OCI-LY1 (cell line): ENCODE results near the gene TRIOBP.

Source experiments
- H2AFZ ChIP-seq: fragments of 200-600 bp; sonication (generic), shearing (Covaris generic); 2 replicates; pipeline ENCODE4 v1.6.0; 2014; ENCODE audit warnings: antibody characterized with exemption, mild to moderate bottlenecking, low read length
- H3F3A ChIP-seq: fragments of 200-600 bp; sonication (generic), shearing (Covaris generic); 2 replicates; pipeline ENCODE4 v1.6.0; 2014; ENCODE audit warnings: mild to moderate bottlenecking, antibody characterized with exemption, low read length, moderate library complexity; ENCODE audit not compliant: insufficient read depth
- H3K27ac ChIP-seq: fragments of 200-600 bp; sonication (generic); 2 replicates; pipeline ENCODE4 v1.5.1; 2014; ENCODE audit warnings: low read length, mixed run types, mild to moderate bottlenecking, low read depth; ENCODE audit not compliant: poor library complexity, severe bottlenecking
- H3K27me3 ChIP-seq: fragments of 200-600 bp; sonication (generic); 2 replicates; pipeline ENCODE4 v1.6.0; 2014; ENCODE audit warnings: antibody characterized with exemption, mild to moderate bottlenecking, low read length, moderate library complexity; ENCODE audit not compliant: insufficient read depth
- H3K36me3 ChIP-seq: fragments of 200-600 bp; sonication (generic); 2 replicates; pipeline ENCODE4 v1.6.1; 2014; ENCODE audit warnings: mild to moderate bottlenecking, antibody characterized with exemption, low read length, moderate library complexity, mixed read lengths; ENCODE audit not compliant: insufficient read depth
- H3K4me1 ChIP-seq: fragments of 200-600 bp; sonication (generic); 2 replicates; pipeline ENCODE4 v1.5.1; 2014; ENCODE audit warnings: mild to moderate bottlenecking, low read length, moderate library complexity; ENCODE audit not compliant: insufficient read depth, severe bottlenecking
- H3K4me2 ChIP-seq: fragments of 200-600 bp; sonication (generic), shearing (Covaris generic); 2 replicates; pipeline ENCODE4 v1.6.1; 2014; ENCODE audit warnings: low read length
- H3K4me3 ChIP-seq: fragments of 200-600 bp; sonication (generic); 2 replicates; pipeline ENCODE4 v1.5.1; 2014; ENCODE audit warnings: low read length, low read depth, mild to moderate bottlenecking, mixed read lengths; ENCODE audit not compliant: poor library complexity, severe bottlenecking
- H3K79me2 ChIP-seq: fragments of 200-600 bp; shearing (Covaris generic); 2 replicates; pipeline ENCODE4 v1.6.1; 2016; ENCODE audit warnings: mixed run types, low read length, mixed read lengths; ENCODE audit not compliant: insufficient read depth
- H3K9ac ChIP-seq: fragments of 200-600 bp; sonication (generic), shearing (Covaris generic); 2 replicates; pipeline ENCODE4 v1.6.1; 2014; ENCODE audit warnings: mild to moderate bottlenecking, low read length, mixed read lengths
- H3K9me2 ChIP-seq: fragments of 200-600 bp; sonication (generic), shearing (Covaris generic); 2 replicates; pipeline ENCODE4 v1.6.1; 2014; ENCODE audit warnings: low read depth, mild to moderate bottlenecking, low read length, mixed read lengths
- H3K9me3 ChIP-seq: fragments of 200-600 bp; shearing (Covaris generic); 2 replicates; pipeline ENCODE4 v1.6.1; 2014; ENCODE audit warnings: low read length, mixed read lengths
- H4K20me1 ChIP-seq: fragments of 200-600 bp; sonication (generic), shearing (Covaris generic); 2 replicates; pipeline ENCODE4 v1.6.0; 2016; ENCODE audit warnings: mild to moderate bottlenecking, low read length; ENCODE audit not compliant: insufficient read depth
- CTCF ChIP-seq: fragments of 200-600 bp; sonication (generic), shearing (Covaris generic); IDR thresholded peaks from 2 replicates; pipeline ENCODE4 v1.5.1; 2017; ENCODE audit warnings: mild to moderate bottlenecking, antibody characterized with exemption, low read length, moderate library complexity, mixed read lengths
- EZH2 ChIP-seq: fragments of 200-600 bp; sonication (generic), shearing (Covaris generic); IDR thresholded peaks from 2 replicates; pipeline ENCODE4 v1.8.0; 2017; ENCODE audit warnings: borderline replicate concordance, mixed run types, mild to moderate bottlenecking, antibody characterized with exemption, low read length, moderate library complexity, mixed read lengths

The TRIOBP gene

GRCh38 chr22:37647928-37648327 is 48.9 kb upstream of the TRIOBP start:
- Histone ChIP-seq H3F3A (no peaks in the 10 kb centered on the region), H3K4me3 (no peak overlapping the region), H3K79me2 (no peaks in the 10 kb centered on the region), H3K9me3 (no peaks in the 10 kb centered on the region), H3K27ac (no peak overlapping the region), H3K9ac (no peak overlapping the region), H3K27me3 (no peaks in the 10 kb centered on the region), H3K9me2 (no peaks in the 10 kb centered on the region), H4K20me1 (no peaks in the 10 kb centered on the region), H3K36me3 (peaks cover 74% of the 10 kb centered on the region), H2AFZ (no peak overlapping the region), H3K4me1 (no peaks in the 10 kb centered on the region), H3K4me2 (no peak overlapping the region)
- no peak for TF ChIP-seq EZH2
- TF ChIP-seq CTCF = no peak

- no peak overlapping the region for H3K9ac ChIP-seq
These were observed 46.2 kb upstream of the TRIOBP start for GRCh38 chr22:37650463-37651136.

GRCh38 chr22:37654563-37655251 is 42.1 kb upstream of the TRIOBP start:
- Histone ChIP-seq H3K79me2 (peaks cover 7% of the 10 kb centered on the region), H3F3A (no peaks in the 10 kb centered on the region), H3K27ac (no peak overlapping the region), H3K36me3 (peaks cover 33% of the 10 kb centered on the region), H3K9ac (no peak overlapping the region), H3K9me2 (no peaks in the 10 kb centered on the region), H3K4me2 (no peak overlapping the region), H3K9me3 (no peaks in the 10 kb centered on the region), H4K20me1 (no peaks in the 10 kb centered on the region), H2AFZ (no peak overlapping the region), H3K27me3 (no peaks in the 10 kb centered on the region), H3K4me1 (peaks cover 9% of the 10 kb centered on the region), H3K4me3 (no peak overlapping the region)
- TF ChIP-seq EZH2 (no peak), CTCF (no peak)

More at GRCh38 chr22:37650463-37651136, 46.2 kb upstream of the TRIOBP start:
- Histone ChIP-seq H3K4me3 (no peak overlapping the region), H3K9me3 (no peaks in the 10 kb centered on the region), H3F3A (no peaks in the 10 kb centered on the region), H3K4me1 (no peaks in the 10 kb centered on the region), H3K36me3 (peaks cover 57% of the 10 kb centered on the region), H2AFZ (no peak overlapping the region), H3K4me2 (no peak overlapping the region), H3K79me2 (no peaks in the 10 kb centered on the region), H3K9me2 (no peaks in the 10 kb centered on the region), H3K27ac (no peak overlapping the region), H4K20me1 (no peaks in the 10 kb centered on the region), H3K27me3 (no peaks in the 10 kb centered on the region)
- no peak for TF ChIP-seq CTCF
- no peak for TF ChIP-seq EZH2
